GM18505 (cell line): ENCODE results near the gene SH3RF3.
"Not testable (repeated sequence)": the region's sequence is repeated elsewhere in the genome, so short reads cannot be mapped to it uniquely, and the experiment has no call there.

Source experiments
- ATAC-seq: cut with Tn5 transposase; IDR thresholded peaks from one replicate; pipeline ENCODE4 v1.9.1; 2021; ENCODE audit not compliant: unreplicated experiment
- POLR2A ChIP-seq: IDR thresholded peaks from 4 replicates; pipeline ENCODE4 v1.6.1; 2011; ENCODE audit warnings: borderline replicate concordance; ENCODE audit not compliant: insufficient read depth, insufficient read length; ENCODE audit errors: extremely low read depth

SH3RF3 gene

GRCh38 chr2:109532728-109533076 lies 403.7 kb downstream of the SH3RF3 start:
- TF ChIP-seq POLR2A: no peak

DNA sequence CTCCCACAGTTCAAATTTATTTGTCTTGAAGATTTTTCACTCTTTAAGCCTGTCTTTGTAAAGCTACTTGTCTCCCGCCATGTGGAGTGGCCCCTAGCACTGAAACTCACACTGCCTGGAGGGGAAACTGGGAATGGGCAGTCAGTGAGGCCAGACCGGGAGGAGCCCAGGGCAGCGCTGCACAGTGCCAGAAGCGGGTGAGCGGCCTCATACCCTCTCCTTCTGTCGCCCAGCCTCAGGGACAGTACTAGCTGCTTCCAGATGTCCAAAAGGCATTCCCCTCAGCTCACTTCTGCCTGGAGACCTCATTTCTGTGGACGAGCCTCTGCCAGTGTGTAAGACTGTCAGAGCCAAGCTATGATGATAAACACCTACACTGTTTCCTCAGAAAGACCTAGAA lies 404.8 kb downstream of the SH3RF3 start:
- no peak for ATAC-seq
- no peak for TF ChIP-seq POLR2A

More at GRCh38 chr2:109532728-109533076, 403.7 kb downstream of the SH3RF3 start:
- ATAC-seq: no peak

- no peak for ATAC-seq
- TF ChIP-seq POLR2A: no peak
These were observed 406.4 kb downstream of the SH3RF3 start for GRCh38 chr2:109535217-109535946.

- ATAC-seq: not testable (repeated sequence)
These were observed 407.6 kb downstream of the SH3RF3 start for GRCh38 chr2:109536556-109536955.

- TF ChIP-seq POLR2A: no peak
- no peak for ATAC-seq
These were observed 408.7 kb downstream of the SH3RF3 start for GRCh38 chr2:109537565-109538222.

DNA sequence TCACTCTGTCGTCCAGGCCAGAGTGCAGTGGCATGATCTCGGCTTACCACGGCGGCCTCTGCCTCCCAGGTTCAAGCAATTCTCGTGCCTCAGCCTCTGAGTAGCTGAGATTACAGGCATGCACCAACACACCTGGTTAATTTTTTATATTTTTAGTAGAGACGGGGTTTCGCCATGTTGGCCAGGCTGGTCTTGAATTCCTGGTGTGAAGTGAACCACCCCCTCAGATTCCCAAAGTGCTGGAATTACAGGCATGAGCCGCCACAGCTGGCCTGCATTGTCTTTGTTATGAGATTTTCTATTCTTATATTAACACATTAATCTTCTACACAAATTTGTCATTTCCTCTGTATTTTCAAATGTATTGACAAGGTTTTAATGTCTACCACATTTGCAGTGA lies 409.5 kb downstream of the SH3RF3 start:
- ATAC-seq: no peak
- TF ChIP-seq POLR2A: no peak

DNA sequence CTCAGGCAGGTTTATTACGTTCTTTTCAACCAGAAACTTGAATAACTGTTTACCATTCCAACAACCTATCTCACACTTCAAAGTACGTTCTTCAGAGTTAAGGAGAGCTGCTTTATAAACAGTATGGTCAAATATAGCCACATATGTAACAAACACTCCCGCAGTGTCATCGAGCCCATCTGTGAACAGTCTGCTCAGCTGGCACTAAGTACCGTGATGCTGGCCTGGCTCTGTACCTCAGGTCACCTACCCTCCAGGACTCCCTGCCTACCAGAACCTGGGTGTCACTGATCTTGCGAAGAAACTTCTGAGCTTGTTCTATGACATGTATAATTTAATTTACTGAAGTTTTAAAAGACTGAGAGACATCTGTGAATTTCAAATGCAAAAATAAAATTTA lies 413.4 kb downstream of the SH3RF3 start:
- no peak for ATAC-seq
- TF ChIP-seq POLR2A: no peak

DNA sequence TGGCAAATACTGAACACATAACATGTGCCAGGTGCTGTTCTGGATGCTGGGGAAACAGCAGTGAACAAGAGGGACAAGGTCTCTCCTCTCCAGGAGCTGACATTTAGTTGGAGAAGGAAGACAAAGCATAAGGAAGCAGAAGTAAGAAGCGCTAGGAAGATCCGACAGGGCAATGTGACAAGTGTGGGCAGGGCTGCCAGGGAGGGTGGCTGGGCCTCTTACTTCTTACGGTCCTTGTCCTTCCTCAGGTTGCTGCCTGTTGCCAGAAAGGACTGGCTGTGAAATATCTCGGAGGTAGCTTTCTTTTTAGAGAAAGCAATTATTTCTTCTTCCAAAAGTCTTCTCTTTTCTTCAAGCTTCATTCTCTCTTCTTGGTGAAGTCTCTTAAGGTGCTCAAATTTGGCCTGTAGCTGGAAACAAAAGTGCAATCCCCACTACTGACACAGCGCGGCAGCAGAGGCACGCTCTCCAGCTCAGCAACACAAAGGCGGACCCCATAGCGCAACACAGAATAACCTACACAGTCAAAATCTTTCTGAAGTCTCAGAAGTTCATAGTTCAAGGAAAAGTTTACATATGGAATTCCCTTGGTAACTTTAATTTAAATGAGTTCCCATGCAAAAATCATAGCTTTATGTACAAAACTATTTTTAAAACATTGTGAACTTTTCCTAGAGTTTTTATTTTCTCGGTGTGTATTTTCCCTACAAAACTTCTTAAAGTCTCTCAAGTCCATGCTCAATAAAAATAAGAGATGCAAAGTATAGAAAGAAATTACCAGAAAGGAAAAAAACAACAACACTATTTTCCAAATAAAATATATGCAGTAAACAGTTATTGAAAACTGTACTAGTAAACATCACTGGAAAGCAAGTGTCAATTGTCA lies 417.1 kb downstream of the SH3RF3 start:
- peak; percentile 76 for ATAC-seq

GRCh38 chr2:109547280-109547679 lies 418.3 kb downstream of the SH3RF3 start:
- ATAC-seq: no peak
- no peak for TF ChIP-seq POLR2A

More for the DNA sequence above, 417.1 kb downstream of the SH3RF3 start:
- TF ChIP-seq POLR2A: no peak

GRCh38 chr2:109549016-109549590 lies 420.1 kb downstream of the SH3RF3 start:
- no peak for ATAC-seq
- TF ChIP-seq POLR2A: no peak
